Measurements from ENCODE around the gene TYSND1.

DNA sequence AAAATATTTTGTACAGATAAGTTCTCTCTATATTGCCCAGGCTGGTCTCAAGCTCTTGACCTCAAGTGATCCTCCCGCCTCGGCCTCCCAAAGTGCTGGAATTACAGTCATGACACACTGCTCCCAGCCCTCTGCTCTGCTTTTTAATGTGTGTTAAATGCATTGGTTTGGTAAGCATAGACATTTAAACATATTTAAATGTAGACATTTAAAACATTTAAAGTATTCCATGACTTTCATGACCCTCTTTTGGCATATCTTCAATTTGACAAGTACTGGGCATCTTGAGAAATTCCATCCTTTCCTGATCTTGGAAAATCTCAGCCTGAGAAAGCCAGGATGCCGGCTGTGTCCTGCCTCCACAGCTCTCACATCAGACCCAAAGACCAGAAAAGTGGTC, 29.0 kb upstream of the TYSND1 start:
- TF ChIP-seq, protein P1, sequence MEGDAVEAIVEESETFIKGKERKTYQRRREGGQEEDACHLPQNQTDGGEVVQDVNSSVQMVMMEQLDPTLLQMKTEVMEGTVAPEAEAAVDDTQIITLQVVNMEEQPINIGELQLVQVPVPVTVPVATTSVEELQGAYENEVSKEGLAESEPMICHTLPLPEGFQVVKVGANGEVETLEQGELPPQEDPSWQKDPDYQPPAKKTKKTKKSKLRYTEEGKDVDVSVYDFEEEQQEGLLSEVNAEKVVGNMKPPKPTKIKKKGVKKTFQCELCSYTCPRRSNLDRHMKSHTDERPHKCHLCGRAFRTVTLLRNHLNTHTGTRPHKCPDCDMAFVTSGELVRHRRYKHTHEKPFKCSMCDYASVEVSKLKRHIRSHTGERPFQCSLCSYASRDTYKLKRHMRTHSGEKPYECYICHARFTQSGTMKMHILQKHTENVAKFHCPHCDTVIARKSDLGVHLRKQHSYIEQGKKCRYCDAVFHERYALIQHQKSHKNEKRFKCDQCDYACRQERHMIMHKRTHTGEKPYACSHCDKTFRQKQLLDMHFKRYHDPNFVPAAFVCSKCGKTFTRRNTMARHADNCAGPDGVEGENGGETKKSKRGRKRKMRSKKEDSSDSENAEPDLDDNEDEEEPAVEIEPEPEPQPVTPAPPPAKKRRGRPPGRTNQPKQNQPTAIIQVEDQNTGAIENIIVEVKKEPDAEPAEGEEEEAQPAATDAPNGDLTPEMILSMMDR (IDR thresholded peaks at IDR 0.05) = no peak
- TF ChIP-seq EP300 (IDR thresholded peaks at IDR 0.05) = no peak
